Measurements from ENCODE around the gene SGF29.

Gene SGF29

GRCh38 chr16:28604186-28604565, 50.5 kb downstream of the SGF29 start:
- TF ChIP-seq REST (IDR thresholded peaks at IDR 0.05; ENCODE audit: insufficient read depth in 1 of 2, low read depth in 2 of 2, low read length in 2 of 2) (no peak), SIN3A (IDR thresholded peaks at IDR 0.05; ENCODE audit: borderline replicate concordance, insufficient read depth, low read length) (no peak), POLR2AphosphoS5 (IDR thresholded peaks at IDR 0.05; ENCODE audit: low read depth, low read length) (no peak), TAF1 (IDR thresholded peaks at IDR 0.05; ENCODE audit: borderline replicate concordance, insufficient read depth, low read length) (no peak), FOXP2 (optimal IDR thresholded peaks at IDR 0.05; ENCODE audit: borderline replicate concordance, extremely low read depth, extremely low read length, insufficient read depth) (no peak)

- TF ChIP-seq SIN3A (IDR thresholded peaks at IDR 0.05; ENCODE audit: borderline replicate concordance, insufficient read depth, low read length) (no peak), POLR2AphosphoS5 (IDR thresholded peaks at IDR 0.05; ENCODE audit: low read depth, low read length) (no peak)
These were observed 52.8 kb downstream of the SGF29 start for GRCh38 chr16:28606291-28607115.

- no peak for TF ChIP-seq TAF1 (IDR thresholded peaks at IDR 0.05; ENCODE audit: borderline replicate concordance, insufficient read depth, low read length)
- no peak for TF ChIP-seq SIN3A (IDR thresholded peaks at IDR 0.05; ENCODE audit: borderline replicate concordance, insufficient read depth, low read length)
- TF ChIP-seq POLR2AphosphoS5 (IDR thresholded peaks at IDR 0.05; ENCODE audit: low read depth, low read length): no peak
These were observed 53.5 kb downstream of the SGF29 start for GRCh38 chr16:28607116-28607623.

- TF ChIP-seq SIN3A (IDR thresholded peaks at IDR 0.05; ENCODE audit: borderline replicate concordance, insufficient read depth, low read length) (no peak), TAF1 (IDR thresholded peaks at IDR 0.05; ENCODE audit: borderline replicate concordance, insufficient read depth, low read length) (no peak), FOXP2 (optimal IDR thresholded peaks at IDR 0.05; ENCODE audit: borderline replicate concordance, extremely low read depth, extremely low read length, insufficient read depth) (no peak), POLR2AphosphoS5 (IDR thresholded peaks at IDR 0.05; ENCODE audit: low read depth, low read length) (no peak), REST (IDR thresholded peaks at IDR 0.05; ENCODE audit: insufficient read depth in 1 of 2, low read depth in 2 of 2, low read length in 2 of 2) (no peak)
These were observed 56.2 kb downstream of the SGF29 start, which contains the start of gene SULT1A1 for GRCh38 chr16:28609631-28610594. Gene SULT1A1 (minus strand): TSS chr16:28610044. CDS start chr16:28608855, 1,189 bp downstream.

GRCh38 chr16:28610595-28611191, 57.0 kb downstream of the SGF29 start:
- TF ChIP-seq REST (IDR thresholded peaks at IDR 0.05; ENCODE audit: insufficient read depth in 1 of 2, low read depth in 2 of 2, low read length in 2 of 2) (no peak), SIN3A (IDR thresholded peaks at IDR 0.05; ENCODE audit: borderline replicate concordance, insufficient read depth, low read length) (no peak), POLR2AphosphoS5 (IDR thresholded peaks at IDR 0.05; ENCODE audit: low read depth, low read length) (no peak), FOXP2 (optimal IDR thresholded peaks at IDR 0.05; ENCODE audit: borderline replicate concordance, extremely low read depth, extremely low read length, insufficient read depth) (no peak), TAF1 (IDR thresholded peaks at IDR 0.05; ENCODE audit: borderline replicate concordance, insufficient read depth, low read length) (no peak)
